ENCODE results near the gene KRT80.

The KRT80 gene

GRCh38 chr12:52203079-52203921 is 11.5 kb upstream of the KRT80 start:
- peaks cover 37% of the 10 kb centered on the region for H3K27me3 ChIP-seq (ENCODE audit: insufficient read depth, low read length)

GRCh38 chr12:52202361-52203078 is 10.7 kb upstream of the KRT80 start:
- Histone ChIP-seq H3K4me1 (ENCODE audit: insufficient read depth, low read length) (no peaks in the 10 kb centered on the region), H3K36me3 (ENCODE audit: insufficient read depth, low read length) (no peaks in the 10 kb centered on the region), H3K4me3 (ENCODE audit: low read length) (no peak overlapping the region), H3K27me3 (ENCODE audit: insufficient read depth, low read length) (peaks cover 37% of the 10 kb centered on the region), H3K9me3 (ENCODE audit: low read length) (no peaks in the 10 kb centered on the region), H2AFZ (ENCODE audit: low read depth, low read length) (no peak overlapping the region)

More at GRCh38 chr12:52203079-52203921, 11.5 kb upstream of the KRT80 start:
- H3K4me1 ChIP-seq (ENCODE audit: insufficient read depth, low read length): no peaks in the 10 kb centered on the region
- H3K4me3 ChIP-seq (ENCODE audit: low read length): no peak overlapping the region
- no peaks in the 10 kb centered on the region for H3K9me3 ChIP-seq (ENCODE audit: low read length)
- no peak overlapping the region for H2AFZ ChIP-seq (ENCODE audit: low read depth, low read length)
- no peaks in the 10 kb centered on the region for H3K36me3 ChIP-seq (ENCODE audit: insufficient read depth, low read length)

GRCh38 chr12:52201451-52201839 is 9.6 kb upstream of the KRT80 start:
- H3K4me3 ChIP-seq (ENCODE audit: low read length): no peak overlapping the region
- H3K27me3 ChIP-seq (ENCODE audit: insufficient read depth, low read length): peaks cover 37% of the 10 kb centered on the region
- H3K36me3 ChIP-seq (ENCODE audit: insufficient read depth, low read length): no peaks in the 10 kb centered on the region
- no peaks in the 10 kb centered on the region for H3K4me1 ChIP-seq (ENCODE audit: insufficient read depth, low read length)
- no peaks in the 10 kb centered on the region for H3K9me3 ChIP-seq (ENCODE audit: low read length)
- no peak overlapping the region for H2AFZ ChIP-seq (ENCODE audit: low read depth, low read length)

- no peak overlapping the region for H3K4me3 ChIP-seq (ENCODE audit: low read length)
- no peaks in the 10 kb centered on the region for H3K36me3 ChIP-seq (ENCODE audit: insufficient read depth, low read length)
- H3K27me3 ChIP-seq (ENCODE audit: insufficient read depth, low read length): peaks cover 37% of the 10 kb centered on the region
- H3K9me3 ChIP-seq (ENCODE audit: low read length): no peaks in the 10 kb centered on the region
- H3K4me1 ChIP-seq (ENCODE audit: insufficient read depth, low read length): no peaks in the 10 kb centered on the region
- H2AFZ ChIP-seq (ENCODE audit: low read depth, low read length): no peak overlapping the region
These were observed 9.1 kb upstream of the KRT80 start for GRCh38 chr12:52200781-52201450.

- no peaks in the 10 kb centered on the region for H3K9me3 ChIP-seq (ENCODE audit: low read length)
- no peak overlapping the region for H2AFZ ChIP-seq (ENCODE audit: low read depth, low read length)
- H3K4me1 ChIP-seq (ENCODE audit: insufficient read depth, low read length): no peaks in the 10 kb centered on the region
- no peaks in the 10 kb centered on the region for H3K36me3 ChIP-seq (ENCODE audit: insufficient read depth, low read length)
- H3K27me3 ChIP-seq (ENCODE audit: insufficient read depth, low read length): peaks cover 37% of the 10 kb centered on the region
- no peak overlapping the region for H3K4me3 ChIP-seq (ENCODE audit: low read length)
These were observed 8.4 kb upstream of the KRT80 start for GRCh38 chr12:52200086-52200780.

- Histone ChIP-seq H2AFZ (ENCODE audit: low read depth, low read length) (no peak overlapping the region), H3K36me3 (ENCODE audit: insufficient read depth, low read length) (no peaks in the 10 kb centered on the region), H3K9me3 (ENCODE audit: low read length) (no peaks in the 10 kb centered on the region), H3K27me3 (ENCODE audit: insufficient read depth, low read length) (peaks cover 37% of the 10 kb centered on the region), H3K4me3 (ENCODE audit: low read length) (no peak overlapping the region), H3K4me1 (ENCODE audit: insufficient read depth, low read length) (no peaks in the 10 kb centered on the region)
These were observed 7.6 kb upstream of the KRT80 start for GRCh38 chr12:52199294-52199919.

GRCh38 chr12:52198454-52199215 is 6.8 kb upstream of the KRT80 start:
- Histone ChIP-seq H3K36me3 (ENCODE audit: insufficient read depth, low read length) (no peaks in the 10 kb centered on the region), H3K9me3 (ENCODE audit: low read length) (no peaks in the 10 kb centered on the region), H3K4me1 (ENCODE audit: insufficient read depth, low read length) (no peaks in the 10 kb centered on the region), H3K4me3 (ENCODE audit: low read length) (no peak overlapping the region), H2AFZ (ENCODE audit: low read depth, low read length) (no peak overlapping the region), H3K27me3 (ENCODE audit: insufficient read depth, low read length) (peaks cover 35% of the 10 kb centered on the region)

GRCh38 chr12:52197371-52198231 is 5.8 kb upstream of the KRT80 start:
- H3K36me3 ChIP-seq (ENCODE audit: insufficient read depth, low read length): no peaks in the 10 kb centered on the region
- H3K27me3 ChIP-seq (ENCODE audit: insufficient read depth, low read length): peaks cover 27% of the 10 kb centered on the region
- no peak overlapping the region for H2AFZ ChIP-seq (ENCODE audit: low read depth, low read length)
- no peaks in the 10 kb centered on the region for H3K4me1 ChIP-seq (ENCODE audit: insufficient read depth, low read length)
- no peaks in the 10 kb centered on the region for H3K9me3 ChIP-seq (ENCODE audit: low read length)
- no peak overlapping the region for H3K4me3 ChIP-seq (ENCODE audit: low read length)

- no peaks in the 10 kb centered on the region for H3K9me3 ChIP-seq (ENCODE audit: low read length)
- no peak overlapping the region for H3K4me3 ChIP-seq (ENCODE audit: low read length)
- no peaks in the 10 kb centered on the region for H3K4me1 ChIP-seq (ENCODE audit: insufficient read depth, low read length)
- H3K27me3 ChIP-seq (ENCODE audit: insufficient read depth, low read length): peaks cover 16% of the 10 kb centered on the region
- no peaks in the 10 kb centered on the region for H3K36me3 ChIP-seq (ENCODE audit: insufficient read depth, low read length)
- no peak overlapping the region for H2AFZ ChIP-seq (ENCODE audit: low read depth, low read length)
These were observed 3.4 kb upstream of the KRT80 start for GRCh38 chr12:52195065-52195730.

- no peaks in the 10 kb centered on the region for H3K36me3 ChIP-seq (ENCODE audit: insufficient read depth, low read length)
- no peak overlapping the region for H3K4me3 ChIP-seq (ENCODE audit: low read length)
- no peaks in the 10 kb centered on the region for H3K9me3 ChIP-seq (ENCODE audit: low read length)
- peaks cover 4% of the 10 kb centered on the region for H3K27me3 ChIP-seq (ENCODE audit: insufficient read depth, low read length)
- no peak overlapping the region for H2AFZ ChIP-seq (ENCODE audit: low read depth, low read length)
- H3K4me1 ChIP-seq (ENCODE audit: insufficient read depth, low read length): no peaks in the 10 kb centered on the region
These were observed 2.2 kb upstream of the KRT80 start for GRCh38 chr12:52193991-52194390.

GRCh38 chr12:52193532-52193931 is 1.7 kb upstream of the KRT80 start:
- H2AFZ ChIP-seq (ENCODE audit: low read depth, low read length): no peak overlapping the region
- no peak overlapping the region for H3K4me3 ChIP-seq (ENCODE audit: low read length)
- H3K27me3 ChIP-seq (ENCODE audit: insufficient read depth, low read length): no peaks in the 10 kb centered on the region
- no peaks in the 10 kb centered on the region for H3K36me3 ChIP-seq (ENCODE audit: insufficient read depth, low read length)
- H3K9me3 ChIP-seq (ENCODE audit: low read length): no peaks in the 10 kb centered on the region
- no peaks in the 10 kb centered on the region for H3K4me1 ChIP-seq (ENCODE audit: insufficient read depth, low read length)
